Upper lobe of left lung (tissue), 6 donors: ENCODE data around the gene CCM2. TPM values are rescaled to one million over a fixed set of nuclear protein-coding genes. Genes with fewer than 3 reads are reported as not detected.
"Not testable (repeated sequence)": the region's sequence is repeated elsewhere in the genome, so short reads cannot be mapped to it uniquely, and the experiment has no call there.

Experiments
- ATAC-seq, 2 donors: fragments of 200-7000 bp; cut with Tn5 transposase; one replicate each; pipeline ENCODE4 v1.9.1; 2022; ENCODE audit warnings: mild to moderate bottlenecking in 2 of 2, moderate library complexity in 2 of 2; ENCODE audit not compliant: low FRiP score in 2 of 2
- DNase-seq, 2 donors: peaks; one replicate each; pipeline ENCODE4 v3.0.0-alpha.2; 2019 to 2020
- H3K27ac ChIP-seq, 4 donors: fragments of 200-600 bp; sonication (generic); one replicate each; pipeline ENCODE4 v1.5.1; 2016 to 2019
- H3K27me3 ChIP-seq, 4 donors: fragments of 200-600 bp; sonication (generic); one replicate each; pipeline ENCODE4 v1.5.1; 2017 to 2019
- H3K36me3 ChIP-seq, 4 donors: fragments of 200-600 bp; sonication (generic); one replicate each; pipeline ENCODE4 v1.5.1; 2016 to 2019
- H3K4me1 ChIP-seq, 4 donors: fragments of 200-600 bp; sonication (generic); one replicate each; pipeline ENCODE4 v1.5.1; 2018 to 2019
- H3K4me3 ChIP-seq, 4 donors: fragments of 200-600 bp; sonication (generic); one replicate each; pipeline ENCODE4 v1.5.1; 2017 to 2019; ENCODE audit warnings: mild to moderate bottlenecking in 2 of 4, moderate library complexity in 1 of 4
- H3K9me3 ChIP-seq, 4 donors: fragments of 200-600 bp; sonication (generic); one replicate each; pipeline ENCODE4 v1.5.1; 2018 to 2019
- EP300 ChIP-seq, 4 donors: sonication (generic); formaldehyde crosslinking; IDR thresholded peaks; one replicate each; pipeline ENCODE4 v1.5.1; 2017; ENCODE audit warnings: antibody characterized with exemption in 4 of 4, control low read depth in 2 of 4
- POLR2A ChIP-seq, 4 donors: fragments of 450-650 bp; IDR thresholded peaks; one replicate each; pipeline ENCODE4 v1.5.1; 2016 to 2017; ENCODE audit warnings: antibody characterized with exemption in 4 of 4, mild to moderate bottlenecking in 2 of 4
- POLR2AphosphoS5 ChIP-seq, 2 donors: sonication (generic); formaldehyde crosslinking; IDR thresholded peaks; one replicate each; pipeline ENCODE4 v1.5.1; 2017; ENCODE audit warnings: antibody characterized with exemption in 2 of 2
- WGBS, 2 donors: methylation state at CpG; one replicate each; pipeline ENCODE4 v1.1.5; 2017 to 2018; 5-methylcytosine and 5-hydroxymethylcytosine counted together
- total RNA-seq, 6 donors: library from RNA; depleted of rRNA in 4 of 6; stranded (reverse); fragments of >200 nt in 4 of 6; gene quantifications; one replicate each; pipeline versions ENCODE4 v1.1.0 to v1.2.1, GENCODE V29; 2016 to 2021
- TF ChIP-seq, protein P1 (sequence below), 6 experiments: fragments of 450-650 bp in 4 of 6; fragments of 200-600 bp in 2 of 6; sonication (generic) in 2 of 6; IDR thresholded peaks; one replicate each; pipeline ENCODE4 v1.5.1; 2016 to 2019; ENCODE audit warnings: antibody characterized with exemption in 6 of 6
- donor health status: DM: no; HTN: no; CAD: no; lungs with moderate emphysema.
- donor health status: DM: no; HTN: yes; CAD: no; lungs with severe emphysema.

Gene CCM2
- total RNA-seq, 6 donors from 2014 or later, result 30.9 to 63.9 (median 46.8) TPM

DNA sequence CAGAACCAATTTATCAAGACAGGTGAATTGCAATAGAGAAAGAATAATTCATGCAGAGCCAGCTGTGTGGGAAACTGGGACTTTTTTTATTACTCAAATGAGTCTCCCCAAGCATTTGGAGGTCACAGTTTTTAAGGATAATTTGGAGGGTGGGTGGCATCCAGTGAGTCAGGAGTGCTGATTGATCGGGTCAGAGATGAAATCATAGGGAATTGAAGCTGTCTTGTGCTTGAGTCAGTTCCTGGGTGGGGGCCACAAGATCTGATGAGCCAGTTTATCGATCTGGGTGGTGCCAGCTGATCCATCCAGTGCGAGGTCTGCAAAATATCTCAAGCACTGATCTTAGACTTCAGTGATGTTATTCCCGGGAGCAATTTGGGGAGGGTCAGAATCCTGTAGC lies 11.3 kb upstream of the CCM2 start:
- no peak overlapping the region for H3K4me3 ChIP-seq
- no peaks in the 10 kb centered on the region for H3K9me3 ChIP-seq
- H3K27ac ChIP-seq, result no peak overlapping the region
- no peak for ATAC-seq
- no peak for DNase-seq
- no peak for TF ChIP-seq EP300 (IDR thresholded peaks at IDR 0.05)
- TF ChIP-seq, protein P1, sequence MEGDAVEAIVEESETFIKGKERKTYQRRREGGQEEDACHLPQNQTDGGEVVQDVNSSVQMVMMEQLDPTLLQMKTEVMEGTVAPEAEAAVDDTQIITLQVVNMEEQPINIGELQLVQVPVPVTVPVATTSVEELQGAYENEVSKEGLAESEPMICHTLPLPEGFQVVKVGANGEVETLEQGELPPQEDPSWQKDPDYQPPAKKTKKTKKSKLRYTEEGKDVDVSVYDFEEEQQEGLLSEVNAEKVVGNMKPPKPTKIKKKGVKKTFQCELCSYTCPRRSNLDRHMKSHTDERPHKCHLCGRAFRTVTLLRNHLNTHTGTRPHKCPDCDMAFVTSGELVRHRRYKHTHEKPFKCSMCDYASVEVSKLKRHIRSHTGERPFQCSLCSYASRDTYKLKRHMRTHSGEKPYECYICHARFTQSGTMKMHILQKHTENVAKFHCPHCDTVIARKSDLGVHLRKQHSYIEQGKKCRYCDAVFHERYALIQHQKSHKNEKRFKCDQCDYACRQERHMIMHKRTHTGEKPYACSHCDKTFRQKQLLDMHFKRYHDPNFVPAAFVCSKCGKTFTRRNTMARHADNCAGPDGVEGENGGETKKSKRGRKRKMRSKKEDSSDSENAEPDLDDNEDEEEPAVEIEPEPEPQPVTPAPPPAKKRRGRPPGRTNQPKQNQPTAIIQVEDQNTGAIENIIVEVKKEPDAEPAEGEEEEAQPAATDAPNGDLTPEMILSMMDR (IDR thresholded peaks at IDR 0.05), result no peak
- no peak for TF ChIP-seq POLR2AphosphoS5 (IDR thresholded peaks at IDR 0.05)
- TF ChIP-seq POLR2A (IDR thresholded peaks at IDR 0.05), result no peak
- WGBS, 2 donors, result 87 to 90% methylated on average over 4 of the region's 4 CpGs
- H3K4me1 ChIP-seq, result peaks cover 12 to 35% (median 30%) of the 10 kb centered on the region in 4 donors
- no peaks in the 10 kb centered on the region for H3K27me3 ChIP-seq
- H3K36me3 ChIP-seq, result peaks cover 0 to 18% (median 13%) of the 10 kb centered on the region in 4 donors

GRCh38 chr7:44989132-44989531 lies 10.9 kb upstream of the CCM2 start:
- TF ChIP-seq EP300 (IDR thresholded peaks at IDR 0.05), result no peak
- TF ChIP-seq POLR2AphosphoS5 (IDR thresholded peaks at IDR 0.05), result no peak
- TF ChIP-seq POLR2A (IDR thresholded peaks at IDR 0.05), result no peak
- TF ChIP-seq, protein P1 (IDR thresholded peaks at IDR 0.05), result no peak
- Histone ChIP-seq H3K27ac (no peak overlapping the region), H3K9me3 (no peaks in the 10 kb centered on the region), H3K4me3 (no peak overlapping the region), H3K4me1 (peaks cover 12 to 35% (median 29%) of the 10 kb centered on the region in 4 donors), H3K36me3 (peaks cover 0 to 14% (median 9%) of the 10 kb centered on the region in 4 donors), H3K27me3 (no peaks in the 10 kb centered on the region)
- DNase-seq (no peak), ATAC-seq (no peak)
- WGBS, 2 donors, result 79 to 95% methylated on average over 3 of the region's 3 CpGs

GRCh38 chr7:44990109-44991023 lies 9.6 kb upstream of the CCM2 start:
- no peak for ATAC-seq
- H3K4me1 ChIP-seq, result peaks cover 4 to 24% (median 18%) of the 10 kb centered on the region in 4 donors
- peak overlapping the region in 3 of 4 donors; percentile 15 to 22 (median 17) for H3K27ac ChIP-seq

GRCh38 chr7:44992004-44992795 lies 7.8 kb upstream of the CCM2 start:
- H3K4me1 ChIP-seq, result peaks cover 0 to 11% (median 7%) of the 10 kb centered on the region in 4 donors
- not testable (repeated sequence) for H3K9me3 ChIP-seq, H3K4me3 ChIP-seq, DNase-seq, ATAC-seq, H3K27me3 ChIP-seq, H3K36me3 ChIP-seq, H3K27ac ChIP-seq
- 69 to 83% methylated on average over 12 to 19 of the region's 21 CpGs for WGBS, 2 donors

More at GRCh38 chr7:44990109-44991023, 9.6 kb upstream of the CCM2 start:
- no peak for DNase-seq
- Histone ChIP-seq H3K27me3 (no peaks in the 10 kb centered on the region), H3K36me3 (peaks cover 0 to 2% (median 0%) of the 10 kb centered on the region in 4 donors), H3K9me3 (no peaks in the 10 kb centered on the region), H3K4me3 (no peak overlapping the region)
- 79 to 82% methylated on average over 9 of the region's 9 CpGs for WGBS, 2 donors
- TF ChIP-seq EP300 (IDR thresholded peaks at IDR 0.05) (no peak), POLR2AphosphoS5 (IDR thresholded peaks at IDR 0.05) (no peak), POLR2A (IDR thresholded peaks at IDR 0.05) (no peak)
- TF ChIP-seq, protein P1 (IDR thresholded peaks at IDR 0.05), result no peak
